GM18511 (cell line): ENCODE measurements around the gene QPRT.
"Not testable (repeated sequence)": the region's sequence is repeated elsewhere in the genome, so short reads cannot be mapped to it uniquely, and the experiment has no call there.

Experiments
- ATAC-seq: cut with Tn5 transposase; IDR thresholded peaks from one replicate; pipeline ENCODE4 v1.9.1; 2021; ENCODE audit warnings: mild to moderate bottlenecking, moderate library complexity; ENCODE audit not compliant: unreplicated experiment

Gene QPRT

GRCh38 chr16:29662000-29662728 is 16.8 kb upstream of the QPRT start:
- no peak for ATAC-seq

- ATAC-seq, result no peak
These were observed 16.3 kb upstream of the QPRT start for GRCh38 chr16:29662729-29663015.

- ATAC-seq, result no peak
These were observed 15.8 kb upstream of the QPRT start, which contains the start of gene SPN for GRCh38 chr16:29663016-29663806. SPN (plus strand) TSS chr16:29663247; CDS start chr16:29663729, 482 bp downstream.

- no peak for ATAC-seq
These were observed 15.2 kb upstream of the QPRT start for GRCh38 chr16:29663807-29664090.

GRCh38 chr16:29664091-29664921 is 14.7 kb upstream of the QPRT start:
- ATAC-seq, result no peak

GRCh38 chr16:29665294-29666077 is 13.5 kb upstream of the QPRT start:
- ATAC-seq, result no peak

GRCh38 chr16:29667322-29667610 is 11.7 kb upstream of the QPRT start:
- ATAC-seq, result not testable (repeated sequence)

- no peak for ATAC-seq
These were observed 11.2 kb upstream of the QPRT start for GRCh38 chr16:29667755-29668154.

- ATAC-seq, result no peak
These were observed 10.7 kb upstream of the QPRT start for GRCh38 chr16:29668267-29668666.

GRCh38 chr16:29673501-29673900 is 5.5 kb upstream of the QPRT start:
- no peak for ATAC-seq

GRCh38 chr16:29674188-29674587 is 4.8 kb upstream of the QPRT start:
- no peak for ATAC-seq

- no peak for ATAC-seq
These were observed 3.0 kb upstream of the QPRT start for GRCh38 chr16:29675811-29676643.

- no peak for ATAC-seq
These were observed 1.8 kb upstream of the QPRT start for GRCh38 chr16:29676989-29677785.

- no peak for ATAC-seq
These were observed 1.2 kb downstream of the QPRT start for GRCh38 chr16:29680180-29680598.

GRCh38 chr16:29683543-29684090 is 4.6 kb downstream of the QPRT start:
- no peak for ATAC-seq

- no peak for ATAC-seq
These were observed 5.7 kb downstream of the QPRT start for GRCh38 chr16:29684679-29685078.

GRCh38 chr16:29686740-29687332 is 7.9 kb downstream of the QPRT start:
- no peak for ATAC-seq

- ATAC-seq, result no peak
These were observed 8.8 kb downstream of the QPRT start for GRCh38 chr16:29687755-29688154.

GRCh38 chr16:29688172-29688571 is 9.2 kb downstream of the QPRT start:
- no peak for ATAC-seq
